Natural killer cell (primary cell): ENCODE measurements around the gene FEM1A. TPM values are rescaled to one million over a fixed set of nuclear protein-coding genes. Genes with fewer than 3 reads are reported as not detected.
"Not testable (repeated sequence)": the region's sequence is repeated elsewhere in the genome, so short reads cannot be mapped to it uniquely, and the experiment has no call there.

Experiments used
- ATAC-seq, 3 donors: fragments of 150-1000 bp in 2 of 3; fragments of 200-7000 bp in 1 of 3; cut with Tn5 transposase; 1 replicate in 1 of 3; 2 replicates in 2 of 3; pipeline ENCODE4 v1.10.0; 2021; ENCODE audit warnings: mild to moderate bottlenecking in 2 of 3, moderate library complexity in 2 of 3
- DNase-seq, 2 donors: peaks; one replicate each; pipeline versions ENCODE4 v3.0.0 to v3.0.0-alpha.2; 2013 to 2021; ENCODE audit warnings: mixed read lengths in 1 of 2
- H3K27ac ChIP-seq: one replicate; pipeline ENCODE4 v1.5.1; 2013; ENCODE audit warnings: mild to moderate bottlenecking, low read length
- H3K27me3 ChIP-seq: one replicate; pipeline ENCODE4 v1.6.1; 2013; ENCODE audit warnings: low read length; ENCODE audit not compliant: control insufficient read depth, insufficient read depth
- H3K36me3 ChIP-seq: one replicate; pipeline ENCODE4 v1.6.1; 2013; ENCODE audit warnings: low read length; ENCODE audit not compliant: control insufficient read depth, insufficient read depth
- H3K4me1 ChIP-seq: one replicate; pipeline ENCODE4 v1.6.1; 2013; ENCODE audit warnings: low read length; ENCODE audit not compliant: control insufficient read depth, insufficient read depth
- H3K4me3 ChIP-seq: one replicate; pipeline ENCODE4 v1.5.1; 2013; ENCODE audit warnings: low read length
- H3K9me3 ChIP-seq: one replicate; pipeline ENCODE4 v1.6.1; 2013; ENCODE audit warnings: low read length; ENCODE audit not compliant: control insufficient read depth, insufficient read depth
- H3K27ac Mint-ChIP-seq, 2 donors: one replicate each; pipeline ENCODE4 v1.8.0; 2022; ENCODE audit warnings: mild to moderate bottlenecking in 2 of 2, mixed read lengths in 2 of 2, moderate library complexity in 1 of 2
- H3K27me3 Mint-ChIP-seq, 2 donors: one replicate each; pipeline ENCODE4 v1.8.0; 2022; ENCODE audit warnings: low read depth in 2 of 2, mixed read lengths in 2 of 2
- H3K36me3 Mint-ChIP-seq: one replicate; pipeline ENCODE4 v1.8.0; 2022; ENCODE audit warnings: mixed read lengths
- H3K4me1 Mint-ChIP-seq, 2 donors: one replicate each; pipeline ENCODE4 v1.8.0; 2022; ENCODE audit warnings: mixed read lengths in 2 of 2
- H3K4me3 Mint-ChIP-seq: one replicate; pipeline ENCODE4 v1.8.0; 2022; ENCODE audit warnings: mild to moderate bottlenecking, moderate library complexity, mixed read lengths
- H3K9me3 Mint-ChIP-seq, 2 donors: one replicate each; pipeline ENCODE4 v1.8.0; 2022; ENCODE audit warnings: mixed read lengths in 2 of 2
- WGBS: methylation state at CpG from one replicate; pipeline ENCODE4 v1.1.7; 2013; ENCODE audit warnings: missing lambda C conversion rate; ENCODE audit not compliant: insufficient coverage; 5-methylcytosine and 5-hydroxymethylcytosine counted together
- intact Hi-C: fragments of 100-400 bp; cut with micrococcal nuclease; formaldehyde crosslinking; loops from one replicate; pipeline ENCODE4 v1.14.2; 2022
- total RNA-seq, 4 donors: library from RNA; stranded (reverse); fragments of 120-200 nt in 1 of 4; gene quantifications; one replicate each; pipeline versions ENCODE4 v1.2.3 to v1.2.4, GENCODE V29; 2013 to 2022
- TF ChIP-seq, protein P1 (sequence below): fragments of 200-600 bp; IDR thresholded peaks from one replicate; pipeline ENCODE4 v1.8.0; 2022; ENCODE audit warnings: antibody characterized with exemption

Gene FEM1A
- total RNA-seq, 3 donors from 2014 or later (not counting 1 experiment from before 2014, with no cell fraction given), result 11.0 to 13.9 (median 13.7) TPM

GRCh38 chr19:4821265-4821664, 29.7 kb downstream of the FEM1A start:
- Histone ChIP-seq H3K27me3 (no peaks in the 10 kb centered on the region), H3K27ac (no peak overlapping the region), H3K9me3 (no peaks in the 10 kb centered on the region), H3K4me1 (no peaks in the 10 kb centered on the region), H3K4me3 (no peak overlapping the region), H3K36me3 (peaks cover 17% of the 10 kb centered on the region)
- TF ChIP-seq, protein P1, sequence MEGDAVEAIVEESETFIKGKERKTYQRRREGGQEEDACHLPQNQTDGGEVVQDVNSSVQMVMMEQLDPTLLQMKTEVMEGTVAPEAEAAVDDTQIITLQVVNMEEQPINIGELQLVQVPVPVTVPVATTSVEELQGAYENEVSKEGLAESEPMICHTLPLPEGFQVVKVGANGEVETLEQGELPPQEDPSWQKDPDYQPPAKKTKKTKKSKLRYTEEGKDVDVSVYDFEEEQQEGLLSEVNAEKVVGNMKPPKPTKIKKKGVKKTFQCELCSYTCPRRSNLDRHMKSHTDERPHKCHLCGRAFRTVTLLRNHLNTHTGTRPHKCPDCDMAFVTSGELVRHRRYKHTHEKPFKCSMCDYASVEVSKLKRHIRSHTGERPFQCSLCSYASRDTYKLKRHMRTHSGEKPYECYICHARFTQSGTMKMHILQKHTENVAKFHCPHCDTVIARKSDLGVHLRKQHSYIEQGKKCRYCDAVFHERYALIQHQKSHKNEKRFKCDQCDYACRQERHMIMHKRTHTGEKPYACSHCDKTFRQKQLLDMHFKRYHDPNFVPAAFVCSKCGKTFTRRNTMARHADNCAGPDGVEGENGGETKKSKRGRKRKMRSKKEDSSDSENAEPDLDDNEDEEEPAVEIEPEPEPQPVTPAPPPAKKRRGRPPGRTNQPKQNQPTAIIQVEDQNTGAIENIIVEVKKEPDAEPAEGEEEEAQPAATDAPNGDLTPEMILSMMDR, result no peak
- Mint-ChIP-seq H3K27me3 (no peaks in the 10 kb centered on the region), H3K9me3 (no peaks in the 10 kb centered on the region), H3K36me3 (no peaks in the 10 kb centered on the region), H3K27ac (no peak overlapping the region), H3K4me1 (peaks cover 0 to 5% of the 10 kb centered on the region in 2 donors), H3K4me3 (no peak overlapping the region)
- intact Hi-C loops, result no loop called here
- WGBS, result 82% methylated on average over 4 of the region's 4 CpGs
- ATAC-seq (no peak), DNase-seq (no peak)

DNA sequence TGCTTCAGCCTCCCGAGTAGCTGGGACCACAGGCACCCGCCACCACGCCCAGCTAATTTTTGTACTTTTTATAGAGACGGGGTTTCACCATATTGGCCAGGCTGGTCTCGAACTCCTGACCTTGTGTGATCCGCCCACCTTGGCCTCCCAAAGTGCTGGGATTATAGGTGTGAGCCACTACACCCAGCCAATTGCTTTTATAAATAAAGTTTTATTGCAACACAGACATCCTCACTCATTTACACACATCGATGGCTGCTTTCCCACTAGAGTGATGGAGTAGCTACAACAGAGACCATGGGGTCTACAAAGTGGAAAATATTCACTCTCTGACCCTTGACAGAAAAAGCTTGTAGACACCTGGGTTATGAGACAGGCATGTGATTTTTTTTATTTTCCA, 30.8 kb downstream of the FEM1A start:
- H3K36me3 Mint-ChIP-seq, H3K36me3 ChIP-seq, H3K9me3 ChIP-seq, DNase-seq, intact Hi-C loops, H3K4me1 Mint-ChIP-seq, H3K4me3 ChIP-seq, H3K4me3 Mint-ChIP-seq, H3K27me3 Mint-ChIP-seq, ATAC-seq, H3K27me3 ChIP-seq, H3K27ac ChIP-seq, H3K4me1 ChIP-seq, H3K9me3 Mint-ChIP-seq, H3K27ac Mint-ChIP-seq: not testable (repeated sequence)
- WGBS, result 95% methylated on average over 7 of the region's 7 CpGs

- no peak overlapping the region for H3K27ac Mint-ChIP-seq
- no peaks in the 10 kb centered on the region for H3K27me3 Mint-ChIP-seq
- WGBS, result 83% methylated on average over 6 of the region's 6 CpGs
- peaks cover 0 to 14% of the 10 kb centered on the region in 2 donors for H3K4me1 Mint-ChIP-seq
- no peaks in the 10 kb centered on the region for H3K36me3 Mint-ChIP-seq
- ATAC-seq (no peak), DNase-seq (no peak)
- no peak overlapping the region for H3K4me3 Mint-ChIP-seq
- H3K4me3 ChIP-seq, result no peak overlapping the region
- intact Hi-C loops, result no loop called here
- peaks cover under 1% of the 10 kb centered on the region for H3K4me1 ChIP-seq
- no peaks in the 10 kb centered on the region for H3K36me3 ChIP-seq
- H3K27ac ChIP-seq, result no peak overlapping the region
- H3K9me3 Mint-ChIP-seq, result no peaks in the 10 kb centered on the region
- TF ChIP-seq, protein P1, result no peak
- no peaks in the 10 kb centered on the region for H3K9me3 ChIP-seq
- no peaks in the 10 kb centered on the region for H3K27me3 ChIP-seq
Measured at GRCh38 chr19:4823577-4823976, 32.0 kb downstream of the FEM1A start.

DNA sequence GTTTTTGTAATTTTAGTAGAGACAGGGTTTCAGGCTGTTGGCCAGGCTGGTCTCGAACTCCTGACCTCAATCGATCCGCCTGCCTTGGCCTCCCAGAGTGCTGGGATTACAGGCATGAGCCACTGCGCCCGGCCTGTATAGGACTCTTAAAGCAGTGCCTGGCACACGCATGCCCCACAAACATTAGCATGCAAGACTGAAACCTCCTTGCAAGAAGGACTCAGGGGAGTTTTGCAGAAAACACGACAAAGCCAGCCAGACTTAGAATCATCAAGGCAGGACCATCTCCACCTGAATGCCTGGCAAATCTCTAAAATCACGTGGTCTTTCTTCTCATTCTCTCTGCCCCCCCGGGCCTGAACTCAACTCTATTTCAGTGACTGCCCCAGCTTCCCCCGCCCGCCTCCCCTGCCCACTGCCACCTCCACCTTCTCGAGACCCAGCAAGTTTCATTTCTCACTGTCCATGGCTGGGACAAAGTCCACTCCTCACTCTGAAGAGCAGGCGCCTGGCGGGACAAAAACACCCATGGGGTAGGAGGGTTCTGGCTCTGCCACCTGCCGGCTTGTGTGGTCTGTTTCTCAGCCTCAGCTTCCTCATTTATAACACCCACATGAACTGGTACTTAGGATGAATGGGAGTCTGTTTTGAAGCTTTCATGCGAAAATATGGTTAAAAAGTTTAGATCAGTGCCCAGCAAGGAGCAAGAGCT, 37.6 kb downstream of the FEM1A start:
- Mint-ChIP-seq H3K27me3 (no peaks in the 10 kb centered on the region), H3K4me1 (peaks cover 20 to 30% of the 10 kb centered on the region in 2 donors), H3K9me3 (no peaks in the 10 kb centered on the region), H3K4me3 (peak overlapping the region; percentile 53), H3K36me3 (no peaks in the 10 kb centered on the region), H3K27ac (peak overlapping the region; percentile 34 to 73)
- WGBS, result 63% methylated on average over 13 of the region's 16 CpGs
- no peak for ATAC-seq
- H3K9me3 ChIP-seq, result no peaks in the 10 kb centered on the region
- TF ChIP-seq, protein P1, result no peak
- no peaks in the 10 kb centered on the region for H3K36me3 ChIP-seq
- H3K27ac ChIP-seq, result no peak overlapping the region
- DNase-seq, result peak in 1 of 2 donors; percentile 57
- H3K27me3 ChIP-seq, result no peaks in the 10 kb centered on the region
- intact Hi-C loops, result no loop called here
- H3K4me1 ChIP-seq, result peaks cover 32% of the 10 kb centered on the region
- no peak overlapping the region for H3K4me3 ChIP-seq
